C4-2B (cell line): Measurements from ENCODE around the gene POLR1A.

Experiments
- H3K27ac ChIP-seq: fragments of 450-650 bp; 2 replicates; pipeline ENCODE4 v1.5.1; 2017
- ZFX ChIP-seq: fragments of 450-650 bp; IDR thresholded peaks from 2 replicates; pipeline ENCODE4 v1.6.1; 2017
- TF ChIP-seq, protein P1 (sequence below): fragments of 450-650 bp; conservative IDR thresholded peaks from 2 replicates; pipeline ENCODE4 v1.5.1; 2017; ENCODE audit warnings: mild to moderate bottlenecking

POLR1A gene

DNA sequence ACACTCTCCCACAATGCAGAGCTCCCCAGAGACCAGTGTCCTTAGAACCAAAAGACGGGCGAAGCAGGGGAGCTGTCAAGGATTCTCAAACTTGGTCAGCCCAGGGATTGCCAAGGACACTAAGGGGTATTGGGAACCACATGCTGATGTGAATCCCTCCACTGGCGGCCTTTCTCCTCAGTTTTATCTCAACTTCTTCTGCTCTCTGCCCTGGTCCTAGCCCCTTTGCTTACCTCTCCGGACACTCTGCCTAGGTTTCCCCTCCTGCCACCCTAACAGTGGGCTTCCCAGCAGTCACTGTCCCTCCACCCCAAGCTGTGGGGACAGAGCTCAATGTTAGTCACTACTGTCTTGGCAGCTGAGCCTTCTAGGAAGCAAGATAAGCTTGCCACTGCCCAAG lies 61.1 kb downstream of the POLR1A start:
- H3K27ac ChIP-seq, result no peak overlapping the region
- no peak for TF ChIP-seq ZFX
- TF ChIP-seq, protein P1, sequence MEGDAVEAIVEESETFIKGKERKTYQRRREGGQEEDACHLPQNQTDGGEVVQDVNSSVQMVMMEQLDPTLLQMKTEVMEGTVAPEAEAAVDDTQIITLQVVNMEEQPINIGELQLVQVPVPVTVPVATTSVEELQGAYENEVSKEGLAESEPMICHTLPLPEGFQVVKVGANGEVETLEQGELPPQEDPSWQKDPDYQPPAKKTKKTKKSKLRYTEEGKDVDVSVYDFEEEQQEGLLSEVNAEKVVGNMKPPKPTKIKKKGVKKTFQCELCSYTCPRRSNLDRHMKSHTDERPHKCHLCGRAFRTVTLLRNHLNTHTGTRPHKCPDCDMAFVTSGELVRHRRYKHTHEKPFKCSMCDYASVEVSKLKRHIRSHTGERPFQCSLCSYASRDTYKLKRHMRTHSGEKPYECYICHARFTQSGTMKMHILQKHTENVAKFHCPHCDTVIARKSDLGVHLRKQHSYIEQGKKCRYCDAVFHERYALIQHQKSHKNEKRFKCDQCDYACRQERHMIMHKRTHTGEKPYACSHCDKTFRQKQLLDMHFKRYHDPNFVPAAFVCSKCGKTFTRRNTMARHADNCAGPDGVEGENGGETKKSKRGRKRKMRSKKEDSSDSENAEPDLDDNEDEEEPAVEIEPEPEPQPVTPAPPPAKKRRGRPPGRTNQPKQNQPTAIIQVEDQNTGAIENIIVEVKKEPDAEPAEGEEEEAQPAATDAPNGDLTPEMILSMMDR, result no peak

DNA sequence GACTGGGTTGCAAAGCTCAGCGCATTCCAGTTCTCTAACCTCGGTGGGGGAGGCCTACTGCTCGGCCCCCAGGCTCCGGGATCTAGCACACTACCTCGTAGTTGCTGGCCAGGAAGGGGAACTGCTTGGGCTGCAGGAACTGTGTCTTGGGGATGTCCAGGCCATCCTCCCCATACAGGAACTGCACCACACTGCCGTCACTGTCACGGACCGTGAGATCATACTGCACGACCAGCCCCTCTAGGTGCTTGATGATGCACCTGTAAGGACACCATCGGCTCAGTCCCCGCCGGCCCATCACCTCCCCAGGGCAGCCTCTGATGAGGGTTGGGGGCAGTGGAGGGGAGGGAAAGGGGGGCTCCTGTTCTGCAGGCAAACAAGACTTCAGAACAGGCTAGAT lies 61.6 kb downstream of the POLR1A start:
- no peak for TF ChIP-seq ZFX
- TF ChIP-seq, protein P1, result no peak
- no peak overlapping the region for H3K27ac ChIP-seq

DNA sequence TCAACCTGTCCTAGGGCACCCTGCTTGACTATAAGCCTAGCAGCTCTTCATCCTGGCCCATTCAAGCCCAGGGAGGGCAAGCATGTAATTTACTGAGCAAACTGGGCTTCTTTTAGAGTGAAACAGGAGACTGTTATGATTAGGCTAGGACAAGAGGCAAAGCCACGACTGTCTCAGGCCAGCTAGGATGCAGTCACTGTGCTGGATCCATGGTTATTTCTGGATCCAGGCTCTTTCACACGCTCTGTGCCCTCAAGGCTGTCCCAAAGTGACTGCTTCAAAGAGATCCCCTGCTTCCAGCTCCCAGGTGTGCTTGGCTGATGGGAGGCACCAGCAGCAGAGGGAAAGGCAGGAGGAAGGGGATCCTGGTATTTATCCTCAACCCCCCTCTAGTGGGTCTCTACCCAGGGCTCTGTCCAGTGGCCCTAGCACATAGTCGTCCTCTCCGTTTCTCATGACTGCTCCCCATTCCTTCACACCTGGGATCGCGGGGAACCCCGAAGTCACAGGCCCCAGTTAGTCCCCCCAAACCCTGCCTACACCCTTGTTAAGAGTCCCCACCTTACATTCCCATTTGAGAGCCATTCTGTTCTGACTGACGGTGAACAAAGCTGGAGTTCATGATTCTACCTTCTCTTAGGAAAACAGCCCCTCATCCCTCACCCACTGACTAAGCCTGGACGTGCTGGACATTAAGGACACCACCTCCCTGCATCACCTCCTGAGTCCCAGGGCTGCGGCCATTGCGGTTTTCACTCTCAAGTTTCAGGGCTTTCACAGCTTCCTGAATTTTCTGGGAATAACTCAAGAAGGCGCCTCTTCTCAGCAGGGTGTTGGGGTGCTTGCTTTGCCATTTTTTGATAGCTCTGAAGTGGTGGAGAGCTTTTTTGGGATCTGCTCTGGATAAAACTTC lies 63.2 kb downstream of the POLR1A start:
- TF ChIP-seq ZFX, result no peak
- TF ChIP-seq, protein P1, result no peak
- no peak overlapping the region for H3K27ac ChIP-seq

DNA sequence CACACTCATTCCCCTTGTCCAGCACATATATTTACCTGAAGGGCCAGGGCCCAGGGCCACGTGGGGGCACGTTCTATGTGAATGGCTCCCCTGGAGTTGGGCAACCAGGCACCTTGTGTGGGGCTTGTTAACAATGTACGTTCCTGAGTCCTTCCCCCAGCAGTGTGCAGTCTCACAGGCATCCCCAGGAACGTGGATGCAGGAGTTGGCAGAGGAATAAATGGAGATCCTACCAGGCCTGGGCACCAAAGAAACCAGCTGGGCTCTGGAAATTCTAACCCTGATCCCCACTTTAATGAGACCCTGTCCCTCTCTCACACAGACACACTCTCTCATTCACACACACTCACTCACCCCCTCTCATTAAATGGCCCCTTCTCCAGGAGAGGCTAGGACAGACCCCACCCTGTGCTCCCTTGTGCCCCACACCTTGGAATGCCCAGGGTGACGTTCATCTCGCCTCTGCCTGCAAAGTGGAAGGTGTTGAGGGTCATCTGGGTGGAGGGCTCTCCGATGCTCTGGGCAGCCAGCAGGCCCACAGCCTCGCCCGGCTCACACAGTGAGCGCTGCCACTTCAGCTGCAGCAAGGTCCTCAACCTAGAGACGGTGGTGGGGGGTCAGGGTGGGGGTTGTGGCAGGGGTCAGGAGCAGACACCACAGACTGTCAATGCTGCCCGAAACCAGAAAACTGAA lies 65.6 kb downstream of the POLR1A start:
- no peak for TF ChIP-seq ZFX
- TF ChIP-seq, protein P1, result no peak
- H3K27ac ChIP-seq, result no peak overlapping the region

DNA sequence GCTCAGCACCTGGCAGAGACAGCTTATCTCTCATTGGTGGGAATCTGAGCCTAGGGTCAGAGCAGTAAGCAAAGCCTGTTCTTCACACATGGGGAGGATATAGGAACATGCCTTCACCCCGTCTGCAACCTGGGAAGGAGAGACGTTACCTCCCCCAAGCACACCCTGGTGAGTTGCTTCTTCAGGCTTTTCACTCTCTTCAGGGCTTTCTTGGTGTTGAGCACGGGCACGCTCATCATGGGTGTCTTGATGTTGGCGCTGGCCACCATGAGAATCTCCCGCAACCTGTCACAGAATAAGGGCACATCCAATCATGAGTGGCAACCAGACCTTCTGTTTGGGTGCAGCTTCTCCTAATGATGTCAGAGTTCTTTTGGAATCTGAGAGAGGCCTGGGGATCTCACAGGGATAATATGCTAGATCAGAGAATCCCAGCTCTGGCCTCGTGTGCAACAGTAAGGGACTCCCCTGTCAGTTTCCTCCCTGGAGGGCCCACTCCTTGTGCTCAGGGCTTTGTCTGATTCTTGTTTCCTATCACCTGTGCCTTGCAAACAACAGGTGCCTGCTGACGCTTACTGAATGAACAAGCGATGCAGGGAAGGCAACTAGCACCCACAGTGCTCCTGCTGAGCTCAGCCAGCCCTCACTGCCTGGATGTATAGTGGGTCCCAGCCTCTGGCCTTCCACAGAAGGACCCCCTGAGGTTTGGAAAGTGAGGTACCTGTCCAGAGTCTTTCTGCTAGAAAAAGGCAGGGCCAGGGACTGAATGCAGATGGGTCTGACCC lies 66.3 kb downstream of the POLR1A start:
- TF ChIP-seq, protein P1, result no peak
- no peak for TF ChIP-seq ZFX
- H3K27ac ChIP-seq, result no peak overlapping the region

DNA sequence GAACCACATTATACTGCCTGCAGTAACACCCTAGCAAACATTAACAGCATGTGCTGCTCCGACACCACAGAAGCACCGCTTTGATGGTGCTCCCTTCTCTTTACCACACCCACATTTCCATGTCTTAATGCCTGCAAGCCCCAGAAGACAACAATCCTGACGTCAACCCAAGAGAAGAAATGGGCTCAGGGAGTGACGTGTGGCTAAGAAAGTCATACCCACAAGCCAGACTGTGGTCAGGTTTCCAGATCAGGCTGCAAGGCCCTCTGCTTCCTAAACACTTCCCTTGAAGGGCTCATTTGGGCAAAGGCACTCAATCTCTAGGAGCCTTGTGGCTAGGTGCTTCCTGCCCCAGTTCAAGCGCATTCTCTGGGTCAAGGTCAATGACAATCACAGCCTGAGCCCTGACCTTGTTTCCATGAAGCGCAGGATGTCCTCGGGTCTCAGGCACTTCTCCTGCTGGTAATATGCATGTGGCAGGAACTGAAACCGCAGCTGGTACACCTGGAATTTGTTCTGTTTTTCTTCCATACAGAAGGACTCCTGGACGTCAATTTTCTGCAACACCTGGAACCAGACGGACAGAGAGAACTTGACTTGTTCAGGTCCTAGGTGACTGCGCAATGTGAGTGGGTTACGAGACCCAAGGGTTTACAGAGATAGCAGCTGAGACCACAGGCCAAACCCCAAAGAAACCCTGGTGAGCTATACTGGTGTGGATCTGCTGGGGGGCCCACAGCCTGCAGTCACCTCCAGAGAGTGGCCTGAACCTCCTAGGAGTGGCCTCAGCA lies 67.2 kb downstream of the POLR1A start:
- no peak overlapping the region for H3K27ac ChIP-seq
- TF ChIP-seq, protein P1, result no peak
- no peak for TF ChIP-seq ZFX
